Renal cortical epithelial cell (primary cell): Measurements from ENCODE around the gene PCCB. TPM values are rescaled to one million over a fixed set of nuclear protein-coding genes. Genes with fewer than 3 reads are reported as not detected.

Source experiments
- total RNA-seq: library from RNA; depleted of rRNA; stranded (reverse); fragments of >200 nt; gene quantifications from 2 replicates; pipeline ENCODE4 v1.2.3, GENCODE V29; 2014

Gene PCCB
- total RNA-seq, 1 donor from 2014 or later = 86.1 TPM

Other genes with a start within 250 kb of the PCCB start
- gene MSL2, start 54.0 kb upstream of the PCCB start, total RNA-seq = 8.3 and 23.4 TPM in 2 replicates